Daoy (cell line): ENCODE data around the gene NELFB. TPM values are rescaled to one million over a fixed set of nuclear protein-coding genes. Genes with fewer than 3 reads are reported as not detected.

Experiments used
- DNase-seq: peaks from one replicate; pipeline ENCODE4 v3.0.0-alpha.2; 2015; ENCODE audit warnings: low read depth
- total RNA-seq: library from RNA; depleted of rRNA; stranded (reverse); fragments of >200 nt; shearing (Covaris generic); gene quantifications from 2 replicates; pipeline ENCODE4 v1.2.3, GENCODE V29; 2014; rRNA removed

The NELFB gene
- total RNA-seq, 1 experiment from 2014 or later = 74.7 TPM

DNA sequence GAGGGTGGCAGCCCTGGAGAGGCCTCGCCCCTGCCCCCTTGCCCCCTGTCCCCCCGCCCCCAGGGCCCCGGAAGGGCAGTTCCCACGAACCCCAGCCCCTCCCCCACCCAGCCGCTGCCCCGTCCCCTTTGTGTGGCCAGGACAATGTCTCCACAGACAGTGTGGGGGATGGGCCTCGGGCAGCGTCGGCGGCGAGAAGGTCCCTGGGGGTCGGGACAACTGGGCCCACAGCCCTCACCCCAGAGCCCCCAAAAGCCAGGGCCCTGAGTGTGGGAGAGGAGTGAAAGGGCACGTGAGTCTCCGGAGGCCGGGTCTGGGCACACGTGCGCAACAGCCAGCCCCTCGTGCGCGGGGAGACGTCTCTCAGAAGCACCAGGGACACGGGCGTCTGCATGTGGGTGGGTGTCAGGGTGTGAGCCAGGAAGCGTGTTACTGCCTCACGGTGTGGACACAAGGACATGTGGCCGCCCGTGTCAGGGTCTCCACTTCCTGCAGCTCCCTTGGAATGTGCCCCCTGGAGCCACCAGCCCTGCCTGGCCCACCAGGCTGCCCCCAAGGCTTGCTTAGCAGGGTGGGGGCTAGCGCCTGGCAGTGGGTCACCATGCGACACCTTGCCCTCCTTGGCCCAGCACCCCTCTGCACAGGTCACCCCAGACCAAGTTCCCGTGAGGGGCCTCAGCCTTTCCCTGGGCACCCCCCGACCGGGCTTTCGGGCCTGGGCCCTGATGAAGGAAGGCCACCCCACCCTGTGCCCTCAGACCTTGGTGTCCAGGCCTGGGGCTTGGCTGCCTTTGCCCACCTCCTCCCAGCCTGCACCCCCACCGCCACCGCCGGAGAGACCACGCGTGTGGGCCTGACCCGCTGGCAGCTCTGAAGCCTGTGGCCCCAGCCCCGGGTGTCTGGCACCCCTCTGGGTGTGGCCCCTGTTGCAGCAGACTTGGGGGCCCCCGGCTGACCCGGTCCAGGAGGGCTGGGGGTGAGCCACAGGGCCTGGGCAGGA lies 59.7 kb downstream of the NELFB start:
- DNase-seq = peak; percentile 13

DNA sequence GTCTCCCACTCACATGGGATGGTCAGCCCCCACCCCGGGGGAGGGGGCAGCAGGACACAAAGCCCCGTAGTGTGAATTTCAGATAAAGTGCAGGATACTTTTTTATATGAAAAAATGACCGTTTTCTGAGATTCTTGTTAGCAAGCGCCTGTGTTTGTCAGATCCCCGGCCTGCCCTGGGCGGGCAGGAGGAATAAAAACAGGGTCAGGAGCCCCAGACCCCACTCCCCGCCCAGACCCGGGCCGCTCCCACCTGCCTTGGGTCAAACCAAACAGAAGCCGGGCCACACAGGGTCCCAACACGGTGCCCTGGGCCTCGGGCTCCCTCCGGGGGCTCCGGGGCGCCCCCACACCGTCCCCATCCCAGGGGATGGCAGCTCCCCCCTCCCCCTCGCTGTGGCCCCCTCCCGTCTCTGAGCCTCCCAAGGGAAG lies 60.5 kb downstream of the NELFB start:
- peak; percentile 4 for DNase-seq

DNA sequence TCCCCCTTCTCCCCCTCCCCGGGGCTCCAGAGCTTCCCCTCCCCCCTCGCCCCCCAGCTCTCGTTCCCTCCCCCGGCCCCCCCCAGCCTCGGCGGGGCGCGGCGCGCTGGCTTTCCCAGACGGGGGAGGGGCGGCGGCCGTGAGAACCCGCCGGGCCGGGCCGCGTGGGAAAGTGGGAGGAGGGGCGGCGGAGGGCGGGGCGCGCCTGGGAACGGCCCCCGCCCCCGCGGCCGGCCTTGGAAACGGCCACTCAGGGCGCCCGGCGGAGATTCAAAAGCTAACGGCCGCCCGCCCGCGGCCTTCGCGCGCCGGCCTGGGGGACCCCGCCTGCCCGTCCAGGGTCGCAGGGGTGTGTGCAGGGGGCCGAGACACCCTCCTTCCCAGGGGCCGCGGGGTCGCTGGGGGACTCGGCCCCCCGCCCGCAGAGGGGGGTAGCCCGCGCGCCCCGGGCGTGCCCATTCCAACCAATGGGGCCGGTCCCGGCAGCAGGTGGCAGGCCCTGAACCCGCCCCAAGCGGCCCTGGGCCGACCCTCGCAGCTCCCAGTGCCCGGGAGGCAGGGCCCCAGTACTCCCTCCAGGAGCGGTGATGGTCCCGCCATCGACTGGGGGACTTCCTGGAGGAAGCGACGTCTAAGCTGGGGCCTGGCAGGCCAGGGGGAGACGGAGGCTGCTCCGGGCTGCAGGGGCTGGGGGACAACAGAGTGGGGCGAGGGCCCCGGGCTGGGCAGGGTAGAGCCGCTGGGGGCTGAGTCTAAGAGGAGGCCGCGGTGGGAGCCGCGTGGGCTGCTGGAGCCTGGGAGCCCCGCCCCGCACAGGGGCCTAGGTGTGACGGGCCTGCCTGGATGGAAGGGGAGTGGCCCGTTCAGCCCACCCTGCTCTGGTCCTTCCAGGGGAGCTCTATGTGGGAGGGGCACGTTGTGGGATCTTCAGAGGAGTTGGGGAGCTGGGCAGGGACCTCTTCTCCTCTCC lies 61.2 kb downstream of the NELFB start:
- DNase-seq = peak; percentile 81

DNA sequence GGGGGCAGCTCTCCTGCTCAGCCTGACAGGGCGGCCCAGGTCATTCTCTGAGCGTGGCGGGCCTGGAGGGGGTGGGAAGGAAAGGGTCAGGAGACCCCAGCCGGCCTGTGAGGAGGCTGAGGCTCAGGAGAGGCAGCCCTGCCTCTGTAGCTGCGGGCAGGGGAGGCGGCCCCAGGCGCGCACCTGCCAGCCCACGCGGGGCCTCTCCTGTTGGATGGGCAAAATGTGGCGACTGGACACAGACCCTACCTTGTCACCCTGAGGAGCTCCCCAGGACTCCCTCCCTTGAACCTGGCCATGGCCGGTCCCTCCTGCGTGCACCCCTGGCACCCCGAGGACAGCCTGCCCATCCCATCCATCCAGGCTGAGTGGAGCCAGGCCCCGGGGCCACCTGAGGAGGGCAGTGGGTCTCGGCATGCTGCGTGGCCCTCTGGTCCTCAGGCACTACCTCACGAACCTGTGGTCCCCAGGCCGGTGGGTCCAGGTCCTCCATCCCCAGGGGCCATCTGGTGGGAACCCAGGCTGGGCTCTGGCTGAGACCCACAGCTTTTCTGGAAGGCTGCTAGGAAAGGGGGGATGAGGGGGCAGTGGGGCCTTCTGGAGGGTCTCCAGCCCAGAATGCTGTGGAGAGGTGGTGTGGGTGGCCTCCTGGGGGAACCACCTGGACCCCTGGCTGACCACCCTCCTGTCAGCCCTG lies 62.0 kb downstream of the NELFB start:
- peak; percentile 5 for DNase-seq

DNA sequence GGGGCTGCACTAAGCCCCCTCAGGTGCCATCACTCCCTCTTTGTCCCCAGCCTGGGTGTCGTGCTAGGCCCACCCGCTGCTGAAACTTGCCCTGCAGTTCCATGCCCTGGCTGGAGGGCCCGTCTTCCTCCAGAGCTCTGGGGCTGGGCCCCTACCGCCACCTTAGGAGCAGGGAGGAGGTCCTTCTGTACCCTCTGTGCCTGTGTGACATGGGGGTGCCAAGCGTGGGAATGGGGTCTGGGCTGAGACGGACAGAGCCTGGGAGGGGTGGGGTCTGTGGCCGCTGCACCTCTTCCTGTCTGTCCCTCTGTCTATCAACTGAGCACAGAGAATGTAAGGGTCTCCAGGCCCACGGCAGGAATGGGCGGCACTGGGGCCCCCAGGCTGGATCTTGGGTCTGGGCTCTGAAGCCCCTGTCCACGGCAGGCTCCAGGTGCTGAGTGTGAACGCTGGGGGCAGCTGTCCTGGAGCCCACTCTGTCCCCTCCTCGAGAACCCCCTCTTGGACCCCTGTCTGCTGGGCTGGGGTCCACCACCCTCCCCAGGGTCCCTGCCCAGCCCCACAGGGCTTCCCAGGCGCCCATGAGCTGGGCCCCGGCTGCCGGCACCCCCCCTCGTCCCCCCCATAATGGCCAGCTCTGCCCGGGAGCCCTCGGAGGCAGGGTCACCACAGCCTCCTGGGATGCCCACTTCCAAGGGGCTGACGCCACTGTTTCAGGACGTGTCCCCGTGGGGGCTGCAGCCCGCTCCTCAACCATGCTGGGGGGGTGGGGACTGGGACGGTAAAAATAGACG lies 62.8 kb downstream of the NELFB start:
- peak; percentile 11 for DNase-seq

DNA sequence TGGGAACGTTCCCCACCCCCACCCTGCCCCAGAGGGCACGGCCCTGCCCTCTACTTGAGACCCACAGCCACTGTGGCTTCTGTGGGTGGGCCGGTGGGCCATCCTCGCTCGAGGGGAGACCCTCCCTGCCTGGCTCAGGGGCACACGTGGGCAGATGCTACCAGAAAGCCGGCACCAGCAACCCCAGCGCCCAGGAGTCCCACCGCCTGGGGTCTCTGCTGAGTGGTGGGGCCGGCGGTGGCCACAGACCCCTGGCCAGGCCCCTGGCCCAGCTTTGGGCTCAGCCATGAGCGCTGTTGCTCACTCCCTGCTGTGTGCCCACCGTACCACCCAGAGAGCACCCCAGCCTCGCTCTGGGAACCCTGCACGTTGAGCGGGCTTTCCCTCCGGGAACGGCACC lies 63.5 kb downstream of the NELFB start:
- no peak for DNase-seq

DNA sequence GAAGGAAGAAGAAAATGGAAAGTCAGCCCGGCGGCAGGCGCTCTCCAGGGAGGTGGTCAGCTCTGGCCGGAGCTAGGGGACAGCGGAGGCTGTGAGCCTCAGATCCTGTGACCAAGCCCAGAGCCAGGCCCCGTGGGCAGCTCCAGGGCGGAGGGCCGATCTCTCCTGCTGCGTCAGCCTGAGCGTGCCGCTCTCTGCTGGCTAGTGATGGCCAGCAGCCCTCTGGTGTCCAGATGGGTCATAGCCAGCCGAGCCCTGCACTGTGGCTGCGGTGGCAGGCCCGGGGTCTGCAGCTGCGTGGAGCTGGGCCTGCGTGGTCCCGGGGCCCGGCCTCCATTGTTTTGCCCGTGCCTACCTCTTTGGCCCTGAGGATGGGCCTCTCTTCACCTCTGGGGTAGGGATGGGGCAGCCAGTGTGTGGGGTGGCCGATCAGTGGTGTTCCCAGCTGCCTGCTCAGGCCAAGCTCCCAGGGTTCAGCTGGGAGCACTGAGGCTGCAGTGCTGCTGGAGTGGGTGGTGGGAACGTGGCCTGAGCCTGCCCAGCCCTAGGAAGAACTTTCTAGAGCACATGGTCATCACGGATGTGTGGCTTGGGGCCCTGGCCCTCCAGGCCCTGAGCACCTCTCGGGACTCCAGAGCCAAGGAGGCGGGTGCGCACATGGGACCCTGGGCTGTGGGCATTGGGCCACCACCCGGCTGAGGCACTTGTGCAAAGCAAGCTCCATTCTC lies 64.0 kb downstream of the NELFB start:
- DNase-seq = peak; percentile 51

DNA sequence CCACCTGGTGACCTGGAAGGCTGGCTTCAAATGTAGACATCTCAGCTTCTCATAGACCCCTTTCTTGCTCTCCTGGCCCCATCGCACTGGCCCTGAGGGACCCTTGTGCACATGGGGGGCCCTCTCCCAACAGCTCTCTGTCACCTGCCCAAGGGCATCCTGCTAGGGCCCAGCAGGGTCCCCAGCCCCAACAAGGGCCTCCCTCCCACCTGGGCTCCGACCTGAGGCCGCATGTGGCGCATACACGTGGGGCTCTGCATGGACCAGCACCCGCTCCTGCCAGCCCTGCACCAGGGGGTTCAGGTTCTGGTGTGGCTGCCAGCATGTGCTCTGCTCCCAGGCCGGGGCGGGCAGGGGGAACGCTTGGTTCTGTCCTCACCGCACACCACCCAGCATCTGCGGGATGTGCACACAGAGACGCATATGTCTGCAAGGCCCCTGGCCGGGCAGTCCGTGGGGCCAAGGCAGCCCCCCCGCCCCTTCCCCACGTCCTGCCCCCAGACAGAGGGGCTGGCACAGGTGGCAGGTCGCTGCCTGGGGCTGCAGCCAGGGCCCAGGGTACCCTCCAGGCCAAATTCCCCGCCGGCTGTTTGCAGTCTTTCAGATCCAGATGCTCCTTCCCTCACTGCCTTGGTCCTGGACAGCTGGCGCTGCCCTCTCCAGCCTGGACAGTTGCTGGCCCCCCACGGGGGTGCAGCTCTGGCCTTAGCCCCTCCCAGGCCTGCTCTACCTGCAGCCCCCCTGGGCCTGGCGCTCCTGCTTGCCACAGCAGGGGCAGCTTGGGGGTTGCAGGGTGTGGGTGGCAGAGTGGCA lies 64.8 kb downstream of the NELFB start:
- DNase-seq = peak; percentile 8

DNA sequence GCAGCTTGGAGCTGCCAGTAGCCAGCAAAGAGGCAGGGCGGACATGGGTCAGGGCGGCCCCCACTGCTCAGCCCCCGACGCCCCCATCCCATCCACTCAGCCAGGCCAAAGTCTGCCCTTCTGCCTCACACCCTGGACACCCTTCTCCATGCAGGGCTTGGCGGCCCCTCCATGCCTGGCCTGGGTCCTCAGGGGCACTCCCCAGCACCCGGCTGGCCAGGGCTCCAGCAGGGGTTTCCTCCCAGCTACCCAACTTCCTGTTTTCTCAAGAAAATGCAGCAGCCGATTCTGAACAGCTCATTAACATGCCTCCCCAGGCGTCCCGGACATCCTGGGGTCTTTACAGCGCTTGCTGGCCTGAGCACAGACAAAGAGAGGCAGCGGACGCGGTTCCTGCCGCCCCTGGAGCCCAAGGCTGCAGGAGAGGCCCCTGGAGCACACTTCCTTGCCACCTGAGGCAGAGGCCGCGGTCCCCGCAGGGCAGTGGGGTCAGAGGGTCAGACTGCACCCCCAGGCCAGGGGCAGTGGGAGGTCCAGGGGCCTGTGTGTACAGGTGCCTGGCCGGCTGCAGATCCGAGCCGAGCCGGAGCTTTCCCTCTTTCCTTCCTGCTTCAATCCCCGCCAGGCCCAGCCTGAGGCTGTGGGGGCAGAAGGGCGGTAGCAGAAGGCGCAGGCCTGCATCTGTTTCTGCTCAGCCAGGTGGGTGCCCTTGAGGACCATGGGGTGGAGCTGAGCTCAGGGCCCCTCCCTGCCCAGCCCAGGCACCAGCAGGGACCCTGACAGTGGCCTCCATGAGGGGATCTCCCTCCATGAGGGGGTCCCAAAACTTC lies 65.6 kb downstream of the NELFB start:
- peak; percentile 4 for DNase-seq

DNA sequence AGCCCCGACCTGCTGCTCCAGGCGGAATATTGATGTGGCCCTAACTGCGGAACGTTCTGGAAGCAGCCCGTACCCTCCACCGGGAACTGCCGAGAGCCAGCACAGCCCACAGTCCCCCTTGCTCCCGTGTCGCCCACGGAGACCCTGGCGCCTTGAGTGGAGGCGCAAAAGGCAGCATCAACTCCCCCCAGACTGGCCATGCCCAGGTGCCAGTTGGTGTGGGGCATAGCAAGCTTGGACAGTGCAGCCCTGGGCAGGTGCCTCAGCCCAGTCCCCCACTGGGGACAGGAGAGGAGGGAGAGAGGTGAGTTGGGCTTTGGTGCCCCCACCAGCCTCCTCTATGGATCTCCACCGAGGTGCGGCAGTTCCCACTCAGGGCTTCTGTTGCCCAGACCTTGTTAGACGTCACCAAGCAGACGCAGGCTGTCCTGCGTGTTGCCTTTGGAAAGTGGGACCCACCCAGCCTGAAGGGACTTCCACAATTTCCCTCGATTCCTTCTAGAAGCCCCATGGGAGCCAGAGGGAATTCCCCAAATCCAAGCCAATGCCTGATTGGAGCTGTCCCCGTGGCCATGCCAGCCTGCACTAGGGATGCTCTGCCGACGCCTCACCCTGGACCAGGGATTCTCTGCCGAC lies 66.7 kb downstream of the NELFB start:
- DNase-seq = peak; percentile 7

Other genes with a start within 250 kb of the NELFB start
- gene ABCA2, start 227.1 kb upstream of the NELFB start, total RNA-seq = 1.2 and 2.2 TPM in 2 replicates
- not detected in 2 replicates for gene FUT7, start 223.2 kb upstream of the NELFB start, total RNA-seq
- 15.9 and 17.4 TPM in 2 replicates for gene NPDC1, start 209.2 kb upstream of the NELFB start, total RNA-seq
- not detected in 2 replicates for gene ENTPD2, start 201.3 kb upstream of the NELFB start, total RNA-seq
- 69.8 and 86.6 TPM in 2 replicates for gene SAPCD2, start 184.8 kb upstream of the NELFB start, total RNA-seq
- 6.1 and 12.4 TPM in 2 replicates for gene UAP1L1, start 177.8 kb upstream of the NELFB start, total RNA-seq
- gene MAN1B1, start 168.3 kb upstream of the NELFB start, total RNA-seq = 57.5 and 61.9 TPM in 2 replicates
- 23.0 and 35.4 TPM in 2 replicates for gene DPP7, start 140.6 kb upstream of the NELFB start, total RNA-seq
- gene GRIN1, start 116.2 kb upstream of the NELFB start, total RNA-seq = 0.06 TPM in 1 of 2 replicates, not detected in the other
- not detected in 2 replicates for gene LRRC26, start 85.3 kb upstream of the NELFB start, total RNA-seq
- not detected in 2 replicates for gene TMEM210, start 83.3 kb upstream of the NELFB start, total RNA-seq
- 11.3 and 23.5 TPM in 2 replicates for gene ANAPC2, start 66.8 kb upstream of the NELFB start, total RNA-seq
- 169 and 188 TPM in 2 replicates for gene SSNA1, start 66.7 kb upstream of the NELFB start, total RNA-seq
- gene TPRN, start 54.6 kb upstream of the NELFB start, total RNA-seq = 11.7 and 12.8 TPM in 2 replicates
- 62.3 and 65.4 TPM in 2 replicates for gene TMEM203, start 49.7 kb upstream of the NELFB start, total RNA-seq
- 14.3 and 15.3 TPM in 2 replicates for gene NDOR1, start 49.6 kb upstream of the NELFB start, total RNA-seq
- gene RNF208, start 33.1 kb upstream of the NELFB start, total RNA-seq = not detected in 2 replicates
- 0.91 TPM in 1 of 2 replicates, not detected in the other for gene CYSRT1, start 30.2 kb upstream of the NELFB start, total RNA-seq
- gene RNF224, start 27.8 kb upstream of the NELFB start, total RNA-seq = 0.21 TPM in 1 of 2 replicates, not detected in the other
- not detected in 2 replicates for gene SLC34A3, start 24.4 kb upstream of the NELFB start, total RNA-seq
- 294 and 321 TPM in 2 replicates for gene TUBB4B, start 14.0 kb upstream of the NELFB start, total RNA-seq
- gene STPG3, start 4.0 kb upstream of the NELFB start, total RNA-seq = not detected in 2 replicates
- gene TOR4A, start 22.4 kb downstream of the NELFB start, total RNA-seq = 13.4 and 18.7 TPM in 2 replicates
- 3.5 and 10.0 TPM in 2 replicates for gene NRARP, start 46.9 kb downstream of the NELFB start, total RNA-seq
- 0.86 and 2.3 TPM in 2 replicates for gene EXD3, start 167.8 kb downstream of the NELFB start, total RNA-seq
- gene NOXA1, start 168.1 kb downstream of the NELFB start, total RNA-seq = not detected in 2 replicates
- gene ENTPD8, start 186.0 kb downstream of the NELFB start, total RNA-seq = not detected in 2 replicates
- gene NSMF, start 204.0 kb downstream of the NELFB start, total RNA-seq = 13.5 and 13.7 TPM in 2 replicates